Calu3 (cell line): ENCODE data around the gene FRY. TPM values are rescaled to one million over a fixed set of nuclear protein-coding genes. Genes with fewer than 3 reads are reported as not detected.
"Not testable (repeated sequence)": the region's sequence is repeated elsewhere in the genome, so short reads cannot be mapped to it uniquely, and the experiment has no call there.

ENCODE experiments used
- BruUV-seq: library from RNA; stranded (reverse); fragments of 400-500 nt; replicated peaks from 2 replicates; lab custom pipeline; 2021; lab: Mats Ljungman, UMichigan
- CTCF ChIA-PET: fragments of 300-600 bp; sonication (Branson Sonifier 250); formaldehyde crosslinking; loops from one replicate; lab custom pipeline; 2022; ENCODE audit warnings: antibody characterized with exemption; lab: Charles Lee
- DNase-seq: peaks from one replicate; pipeline ENCODE4 v3.0.0; 2022
- H3K27ac Mint-ChIP-seq: one replicate; pipeline ENCODE4 v1.8.0; 2022; ENCODE audit warnings: mixed read lengths; ENCODE audit not compliant: unreplicated experiment
- H3K27me3 Mint-ChIP-seq: one replicate; pipeline ENCODE4 v1.8.0; 2022; ENCODE audit warnings: mixed read lengths; ENCODE audit not compliant: unreplicated experiment
- H3K36me3 Mint-ChIP-seq: one replicate; pipeline ENCODE4 v1.8.0; 2022; ENCODE audit warnings: mild to moderate bottlenecking, moderate library complexity, mixed read lengths; ENCODE audit not compliant: insufficient read depth, unreplicated experiment
- H3K4me1 Mint-ChIP-seq: one replicate; pipeline ENCODE4 v1.8.0; 2022; ENCODE audit warnings: mild to moderate bottlenecking, low read depth, mixed read lengths; ENCODE audit not compliant: unreplicated experiment
- H3K4me3 Mint-ChIP-seq: one replicate; pipeline ENCODE4 v1.8.0; 2022; ENCODE audit warnings: mild to moderate bottlenecking, low read depth, moderate library complexity, mixed read lengths; ENCODE audit not compliant: unreplicated experiment
- H3K9me3 Mint-ChIP-seq: one replicate; pipeline ENCODE4 v1.8.0; 2022; ENCODE audit warnings: low read depth, mixed read lengths; ENCODE audit not compliant: unreplicated experiment
- CTCF ChIP-seq: fragments of 200-600 bp; IDR thresholded peaks from one replicate; pipeline ENCODE4 v1.8.0; 2022; ENCODE audit warnings: antibody characterized with exemption; ENCODE audit not compliant: unreplicated experiment
- intact Hi-C: fragments of 100-400 bp; cut with micrococcal nuclease; formaldehyde crosslinking; loops from one replicate; pipeline ENCODE4 v1.10.0; 2022; ENCODE audit not compliant: unreplicated experiment
- total RNA-seq: library from RNA; stranded (reverse); gene quantifications from 2 replicates; pipeline ENCODE4 v1.2.3, GENCODE V29; 2022

FRY gene
- total RNA-seq, 1 experiment from 2014 or later, result 6.2 TPM

GRCh38 chr13:31986676-31987470 is 44.7 kb upstream of the FRY start:
- DNase-seq, result no peak
- CTCF ChIA-PET, result no interaction called here
- Mint-ChIP-seq H3K4me1 (peaks cover 14% of the 10 kb centered on the region), H3K4me3 (no peak overlapping the region), H3K27me3 (no peaks in the 10 kb centered on the region), H3K9me3 (no peaks in the 10 kb centered on the region), H3K36me3 (no peaks in the 10 kb centered on the region), H3K27ac (no peak overlapping the region)
- no peak for TF ChIP-seq CTCF
- BruUV-seq, result no TSS peak
- intact Hi-C loops, result no loop called here

GRCh38 chr13:31987535-31988170 is 43.9 kb upstream of the FRY start:
- Mint-ChIP-seq H3K4me3 (no peak overlapping the region), H3K9me3 (no peaks in the 10 kb centered on the region), H3K36me3 (no peaks in the 10 kb centered on the region), H3K27me3 (no peaks in the 10 kb centered on the region), H3K4me1 (peaks cover 9% of the 10 kb centered on the region), H3K27ac (no peak overlapping the region)
- TF ChIP-seq CTCF, result no peak
- intact Hi-C loops, result no loop called here
- DNase-seq, result no peak
- no TSS peak for BruUV-seq
- CTCF ChIA-PET, result interaction anchor here (1.6 kb wide), 1 partner anchor 78 kb away, joined by 3 read pairs; no protein-coding TSS in a partner anchor

GRCh38 chr13:31994367-31994766 is 37.2 kb upstream of the FRY start:
- peaks cover 16% of the 10 kb centered on the region for H3K4me1 Mint-ChIP-seq
- H3K27me3 Mint-ChIP-seq, H3K9me3 Mint-ChIP-seq, H3K4me3 Mint-ChIP-seq, DNase-seq, intact Hi-C loops, H3K36me3 Mint-ChIP-seq, H3K27ac Mint-ChIP-seq, BruUV-seq, CTCF ChIA-PET: not testable (repeated sequence)

GRCh38 chr13:31996601-31997000 is 35.0 kb upstream of the FRY start:
- TF ChIP-seq CTCF, result no peak
- Mint-ChIP-seq H3K36me3 (no peaks in the 10 kb centered on the region), H3K27me3 (no peaks in the 10 kb centered on the region), H3K4me3 (no peak overlapping the region), H3K27ac (no peak overlapping the region), H3K4me1 (peaks cover 16% of the 10 kb centered on the region), H3K9me3 (no peaks in the 10 kb centered on the region)
- BruUV-seq, result no TSS peak
- CTCF ChIA-PET, result no interaction called here
- no peak for DNase-seq
- intact Hi-C loops, result no loop called here

- CTCF ChIA-PET, result interaction anchor here (0.7 to 1.0 kb wide), 3 partner anchors 10 to 88 kb away, joined by 3 to 4 read pairs (median 4); no protein-coding TSS in a partner anchor
Measured at GRCh38 chr13:31997641-31998040, 33.9 kb upstream of the FRY start.

More at GRCh38 chr13:31997641-31998040, 33.9 kb upstream of the FRY start:
- TF ChIP-seq CTCF, result no peak
- DNase-seq, result no peak
- Mint-ChIP-seq H3K36me3 (no peaks in the 10 kb centered on the region), H3K27me3 (no peaks in the 10 kb centered on the region), H3K27ac (no peak overlapping the region), H3K4me3 (no peak overlapping the region), H3K4me1 (peaks cover 16% of the 10 kb centered on the region), H3K9me3 (no peaks in the 10 kb centered on the region)
- intact Hi-C loops, result no loop called here
- no TSS peak for BruUV-seq
